Type B pancreatic cell (in vitro differentiated cells): Measurements from ENCODE around the gene PRG2. TPM values are rescaled to one million over a fixed set of nuclear protein-coding genes. Genes with fewer than 3 reads are reported as not detected.
"Not testable (repeated sequence)": the region's sequence is repeated elsewhere in the genome, so short reads cannot be mapped to it uniquely, and the experiment has no call there.

Experiments used
- DNase-seq: peaks from one replicate; pipeline ENCODE4 v3.0.0; 2021; ENCODE audit warnings: mixed read lengths; ENCODE audit not compliant: unreplicated experiment; ENCODE audit errors: extremely low spot score
- H3K27ac Mint-ChIP-seq: 2 replicates; pipeline ENCODE4 v1.8.0; 2021; ENCODE audit warnings: mild to moderate bottlenecking, mixed read lengths
- H3K27me3 Mint-ChIP-seq: 2 replicates; pipeline ENCODE4 v1.8.0; 2021; ENCODE audit warnings: mixed read lengths
- H3K36me3 Mint-ChIP-seq: 2 replicates; pipeline ENCODE4 v1.8.0; 2021; ENCODE audit warnings: mixed read lengths
- H3K4me1 Mint-ChIP-seq: one replicate; pipeline ENCODE4 v1.8.0; 2021; ENCODE audit warnings: mixed read lengths; ENCODE audit not compliant: unreplicated experiment
- H3K4me3 Mint-ChIP-seq: 2 replicates; pipeline ENCODE4 v1.8.0; 2021; ENCODE audit warnings: mild to moderate bottlenecking, mixed read lengths
- H3K9me3 Mint-ChIP-seq: 2 replicates; pipeline ENCODE4 v1.8.0; 2021; ENCODE audit warnings: mixed read lengths
- total RNA-seq: library from RNA; stranded (reverse); gene quantifications from 2 replicates; pipeline ENCODE4 v1.2.1, GENCODE V29; 2021; ENCODE audit warnings: low replicate concordance
- TF ChIP-seq, protein P1 (sequence below): fragments of 200-600 bp; sonication (generic); conservative IDR thresholded peaks from 2 replicates; pipeline ENCODE4 v1.5.0; 2021; ENCODE audit warnings: antibody characterized with exemption, mild to moderate bottlenecking

The PRG2 gene
- total RNA-seq, 1 donor from 2014 or later: not detected

DNA sequence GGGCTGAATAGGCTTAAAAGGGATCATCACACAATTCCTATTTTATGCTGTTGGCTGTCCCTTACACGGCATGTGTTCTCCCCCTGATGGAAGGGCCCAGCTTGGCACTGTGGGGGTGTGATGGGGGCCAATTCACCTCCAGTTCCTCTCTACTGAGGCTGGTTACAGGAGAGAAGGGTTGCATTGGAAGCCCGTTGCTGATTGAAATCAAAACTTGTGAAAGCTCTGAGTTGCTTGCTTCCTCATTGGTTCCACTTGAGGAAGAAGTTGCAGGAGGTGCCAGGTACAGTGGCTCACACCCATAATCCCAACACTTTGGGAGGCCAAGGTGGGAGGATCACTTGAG, 13.3 kb upstream of the PRG2 start:
- H3K4me3 Mint-ChIP-seq: no peak overlapping the region
- peaks cover 15% of the 10 kb centered on the region for H3K27me3 Mint-ChIP-seq
- TF ChIP-seq, protein P1, sequence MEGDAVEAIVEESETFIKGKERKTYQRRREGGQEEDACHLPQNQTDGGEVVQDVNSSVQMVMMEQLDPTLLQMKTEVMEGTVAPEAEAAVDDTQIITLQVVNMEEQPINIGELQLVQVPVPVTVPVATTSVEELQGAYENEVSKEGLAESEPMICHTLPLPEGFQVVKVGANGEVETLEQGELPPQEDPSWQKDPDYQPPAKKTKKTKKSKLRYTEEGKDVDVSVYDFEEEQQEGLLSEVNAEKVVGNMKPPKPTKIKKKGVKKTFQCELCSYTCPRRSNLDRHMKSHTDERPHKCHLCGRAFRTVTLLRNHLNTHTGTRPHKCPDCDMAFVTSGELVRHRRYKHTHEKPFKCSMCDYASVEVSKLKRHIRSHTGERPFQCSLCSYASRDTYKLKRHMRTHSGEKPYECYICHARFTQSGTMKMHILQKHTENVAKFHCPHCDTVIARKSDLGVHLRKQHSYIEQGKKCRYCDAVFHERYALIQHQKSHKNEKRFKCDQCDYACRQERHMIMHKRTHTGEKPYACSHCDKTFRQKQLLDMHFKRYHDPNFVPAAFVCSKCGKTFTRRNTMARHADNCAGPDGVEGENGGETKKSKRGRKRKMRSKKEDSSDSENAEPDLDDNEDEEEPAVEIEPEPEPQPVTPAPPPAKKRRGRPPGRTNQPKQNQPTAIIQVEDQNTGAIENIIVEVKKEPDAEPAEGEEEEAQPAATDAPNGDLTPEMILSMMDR: no peak
- no peak overlapping the region for H3K27ac Mint-ChIP-seq
- no peak for DNase-seq
- H3K9me3 Mint-ChIP-seq: no peaks in the 10 kb centered on the region
- H3K4me1 Mint-ChIP-seq: no peaks in the 10 kb centered on the region
- H3K36me3 Mint-ChIP-seq: no peaks in the 10 kb centered on the region

DNA sequence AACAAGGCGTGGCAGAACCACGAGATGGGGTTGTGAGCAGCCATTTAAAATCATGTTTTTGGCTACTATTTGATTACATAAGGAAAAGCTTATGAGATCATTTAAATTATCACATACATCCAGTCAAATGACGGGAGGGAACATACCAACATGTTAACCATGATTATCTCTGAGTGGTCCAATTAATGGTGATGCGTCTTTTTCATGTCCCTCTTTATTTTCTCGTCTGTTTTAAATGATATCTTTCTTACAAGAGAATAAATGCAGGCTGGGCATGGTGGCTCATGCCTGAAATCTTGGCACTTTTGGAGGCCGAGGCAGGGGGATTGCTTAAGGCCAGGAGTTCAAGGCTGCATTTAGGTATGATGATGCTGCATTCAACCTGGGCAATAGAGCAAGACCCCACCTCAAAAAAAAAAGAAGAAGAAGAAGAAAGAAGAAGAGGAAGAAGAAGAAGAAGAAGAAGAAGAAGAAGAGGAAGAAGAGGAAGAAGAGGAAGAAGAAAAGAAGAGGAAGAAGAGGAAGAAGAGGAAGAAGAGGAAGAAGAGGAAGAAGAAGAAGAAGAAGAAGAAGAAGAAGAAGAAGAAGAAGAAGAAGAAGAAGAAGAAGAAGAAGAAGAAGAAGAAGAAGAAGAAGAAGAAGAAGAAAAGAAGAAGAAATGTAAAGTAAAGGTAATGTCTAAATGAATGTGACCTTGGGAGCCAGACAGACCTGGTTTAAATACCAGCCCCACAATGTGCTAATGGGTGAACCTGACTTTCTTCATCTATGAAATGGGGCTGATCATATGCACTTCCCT, 12.8 kb upstream of the PRG2 start:
- H3K27me3 Mint-ChIP-seq: peaks cover 15% of the 10 kb centered on the region
- peak overlapping the region; percentile 61 for H3K27ac Mint-ChIP-seq

DNA sequence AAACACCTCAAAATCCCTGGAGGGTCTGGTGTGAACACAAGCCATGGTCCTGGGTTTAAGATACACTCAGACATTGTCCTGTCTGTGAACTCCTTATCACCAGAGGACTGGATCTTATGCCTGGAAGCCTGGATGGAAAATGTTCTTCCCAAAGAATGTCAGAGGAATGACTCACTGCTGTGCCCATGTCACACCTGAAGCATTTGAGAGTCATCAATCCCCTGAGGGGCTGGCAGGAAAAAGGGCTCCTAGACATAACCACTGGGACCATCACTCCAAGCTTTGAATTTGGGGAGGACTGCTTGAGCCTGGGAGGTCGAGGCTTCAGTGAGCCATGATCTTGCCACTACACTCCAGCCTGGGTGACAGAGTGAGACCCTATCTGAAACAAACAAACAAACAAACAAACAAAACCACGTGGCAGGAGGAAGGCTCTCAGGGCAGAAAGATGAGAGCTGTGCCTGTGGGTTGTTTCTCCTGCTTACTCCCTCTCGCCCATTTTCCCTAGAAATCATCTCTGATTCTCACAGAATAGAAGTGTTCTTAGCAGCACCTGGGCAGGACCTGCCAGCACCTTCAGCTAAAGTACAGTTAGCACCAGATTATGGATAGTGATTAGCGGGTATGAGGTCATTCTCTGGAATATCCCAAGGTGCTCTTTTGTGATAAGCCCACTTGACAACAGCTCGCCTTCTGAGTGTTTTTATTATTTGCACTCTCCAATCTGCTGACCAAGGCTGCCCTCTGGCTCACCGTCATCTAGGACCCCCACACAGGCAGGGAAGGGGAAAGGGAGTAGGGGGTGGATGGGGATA, 11.9 kb upstream of the PRG2 start:
- Mint-ChIP-seq H3K4me1 (no peaks in the 10 kb centered on the region), H3K4me3 (no peak overlapping the region), H3K27ac (peak overlapping the region; percentile 61), H3K36me3 (no peaks in the 10 kb centered on the region), H3K9me3 (no peaks in the 10 kb centered on the region), H3K27me3 (peaks cover 15% of the 10 kb centered on the region)
- DNase-seq: no peak
- TF ChIP-seq, protein P1: no peak

More for the DNA sequence above, 12.8 kb upstream of the PRG2 start:
- DNase-seq, H3K9me3 Mint-ChIP-seq, H3K4me1 Mint-ChIP-seq, H3K36me3 Mint-ChIP-seq, H3K4me3 Mint-ChIP-seq: not testable (repeated sequence)

DNA sequence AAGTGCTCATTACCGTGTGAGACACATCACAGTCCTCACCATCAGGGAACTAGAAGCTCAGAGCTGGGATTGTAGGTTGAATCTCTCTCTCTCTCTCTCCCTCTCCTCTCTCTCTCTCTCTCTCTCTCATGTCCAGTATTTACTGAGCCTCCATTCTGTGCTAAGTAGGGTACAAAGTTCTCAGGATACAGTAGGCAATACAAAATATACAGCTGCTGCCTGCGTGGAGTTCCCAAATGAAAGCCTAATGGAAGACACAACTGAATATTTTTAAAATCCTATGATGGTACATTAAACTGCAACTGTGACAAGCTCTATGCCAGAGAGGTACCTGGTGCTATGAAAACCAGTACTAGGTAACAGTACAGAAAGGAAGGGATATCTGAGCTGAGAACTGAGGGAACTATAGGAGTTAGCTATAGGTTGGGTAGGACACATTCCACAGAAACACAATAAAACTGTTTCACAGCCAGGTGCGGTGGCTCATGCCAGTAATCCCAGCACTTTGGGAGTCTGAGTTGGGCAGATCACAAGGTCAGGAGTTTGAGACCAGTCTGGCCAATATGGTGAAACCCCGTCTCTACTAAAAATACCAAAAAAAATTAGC, 9.6 kb upstream of the PRG2 start:
- H3K4me1 Mint-ChIP-seq: no peaks in the 10 kb centered on the region
- no peaks in the 10 kb centered on the region for H3K36me3 Mint-ChIP-seq
- TF ChIP-seq, protein P1: no peak
- H3K27me3 Mint-ChIP-seq: peaks cover 19% of the 10 kb centered on the region
- no peak overlapping the region for H3K27ac Mint-ChIP-seq
- no peak overlapping the region for H3K4me3 Mint-ChIP-seq
- H3K9me3 Mint-ChIP-seq: no peaks in the 10 kb centered on the region
- no peak for DNase-seq

DNA sequence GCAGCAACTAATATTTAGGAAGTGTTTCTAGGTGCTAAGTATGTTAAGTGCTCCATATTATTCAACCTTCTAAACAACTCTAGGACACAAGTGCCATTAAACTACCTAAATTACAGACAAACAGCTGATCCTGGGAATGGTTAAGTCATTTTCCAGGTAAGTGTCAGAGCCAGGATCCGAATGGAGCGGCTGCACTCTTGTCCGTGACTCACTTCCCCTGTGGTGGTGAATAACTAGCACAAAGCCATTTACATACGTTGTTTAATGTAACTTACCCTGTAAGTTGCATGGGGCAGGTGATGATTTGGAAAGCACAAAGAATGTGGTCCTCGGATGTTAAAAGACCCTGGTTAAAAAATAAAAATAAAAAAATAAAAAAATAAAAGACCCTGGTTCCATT, 8.8 kb upstream of the PRG2 start:
- Mint-ChIP-seq H3K27me3 (peaks cover 19% of the 10 kb centered on the region), H3K27ac (no peak overlapping the region), H3K4me1 (no peaks in the 10 kb centered on the region), H3K9me3 (no peaks in the 10 kb centered on the region), H3K4me3 (no peak overlapping the region), H3K36me3 (no peaks in the 10 kb centered on the region)
- no peak for DNase-seq
- TF ChIP-seq, protein P1: no peak
